ENCODE measurements around the gene CANT1. TPM values are rescaled to one million over a fixed set of nuclear protein-coding genes. Genes with fewer than 3 reads are reported as not detected.

Gene CANT1
- total RNA-seq, 1 donor from 2014 or later: 72.1 TPM

- Histone ChIP-seq H3K4me3 (ENCODE audit: insufficient read depth, low read depth, low read length) (no peak overlapping the region), H4K20me1 (ENCODE audit: insufficient read depth, low read length) (peaks cover 83% of the 10 kb centered on the region), H3K79me2 (ENCODE audit: insufficient read depth, low read length) (peaks cover 82% of the 10 kb centered on the region), H3K27ac (ENCODE audit: low read depth, low read length) (no peak overlapping the region), H3K4me1 (ENCODE audit: insufficient read depth, low read length) (peaks cover 19% of the 10 kb centered on the region), H3K36me3 (ENCODE audit: insufficient read depth, low read length) (no peaks in the 10 kb centered on the region), H2AFZ (ENCODE audit: low read depth, low read length) (no peak overlapping the region), H3K4me2 (ENCODE audit: low read length) (no peak overlapping the region), H3K9me3 (ENCODE audit: insufficient read depth, low read depth, low read length) (no peaks in the 10 kb centered on the region), H3K27me3 (ENCODE audit: insufficient read depth, low read length) (no peaks in the 10 kb centered on the region), H3K9ac (ENCODE audit: low read length) (no peak overlapping the region)
- H3K36me3 Mint-ChIP-seq (ENCODE audit: low read depth, unreplicated experiment): peaks cover 17% of the 10 kb centered on the region
- no peak overlapping the region for H3K4me3 Mint-ChIP-seq (ENCODE audit: unreplicated experiment)
- FAIRE-seq (no peak), DNase-seq (ENCODE audit: low read depth) (no peak)
- peaks cover 13% of the 10 kb centered on the region for H3K4me1 Mint-ChIP-seq (ENCODE audit: low read depth, unreplicated experiment)
- H3K9me3 Mint-ChIP-seq (ENCODE audit: unreplicated experiment): no peaks in the 10 kb centered on the region
- H3K27me3 Mint-ChIP-seq (ENCODE audit: low read depth, unreplicated experiment): no peaks in the 10 kb centered on the region
- TF ChIP-seq EZH2 (IDR thresholded peaks at IDR 0.05; ENCODE audit: insufficient read depth, low read length) (no peak), CTCF (IDR thresholded peaks at IDR 0.05; ENCODE audit: insufficient read depth, low read depth, low read length) (no peak)
- no peak overlapping the region for H3K27ac Mint-ChIP-seq (ENCODE audit: unreplicated experiment)
Observed at GRCh38 chr17:79005063-79005861, 4.3 kb downstream of the CANT1 start.

GRCh38 chr17:79003661-79004411 is 5.7 kb downstream of the CANT1 start:
- peaks cover 84% of the 10 kb centered on the region for H3K79me2 ChIP-seq (ENCODE audit: insufficient read depth, low read length)
- no peak overlapping the region for H3K9ac ChIP-seq (ENCODE audit: low read length)
- peaks cover 12% of the 10 kb centered on the region for H3K4me1 ChIP-seq (ENCODE audit: insufficient read depth, low read length)
- DNase-seq (ENCODE audit: low read depth): no peak
- Mint-ChIP-seq H3K27me3 (ENCODE audit: low read depth, unreplicated experiment) (no peaks in the 10 kb centered on the region), H3K9me3 (ENCODE audit: unreplicated experiment) (no peaks in the 10 kb centered on the region), H3K4me1 (ENCODE audit: low read depth, unreplicated experiment) (peaks cover 13% of the 10 kb centered on the region), H3K27ac (ENCODE audit: unreplicated experiment) (no peak overlapping the region), H3K36me3 (ENCODE audit: low read depth, unreplicated experiment) (peaks cover 21% of the 10 kb centered on the region), H3K4me3 (ENCODE audit: unreplicated experiment) (no peak overlapping the region)
- no peaks in the 10 kb centered on the region for H3K9me3 ChIP-seq (ENCODE audit: insufficient read depth, low read depth, low read length)
- H3K4me2 ChIP-seq (ENCODE audit: low read length): no peak overlapping the region
- no peak overlapping the region for H3K4me3 ChIP-seq (ENCODE audit: insufficient read depth, low read depth, low read length)
- H3K36me3 ChIP-seq (ENCODE audit: insufficient read depth, low read length): no peaks in the 10 kb centered on the region
- H3K27me3 ChIP-seq (ENCODE audit: insufficient read depth, low read length): no peaks in the 10 kb centered on the region
- H2AFZ ChIP-seq (ENCODE audit: low read depth, low read length): no peak overlapping the region
- TF ChIP-seq EZH2 (IDR thresholded peaks at IDR 0.05; ENCODE audit: insufficient read depth, low read length): no peak
- TF ChIP-seq CTCF (IDR thresholded peaks at IDR 0.05; ENCODE audit: insufficient read depth, low read depth, low read length): no peak
- no peak for FAIRE-seq
- no peak overlapping the region for H3K27ac ChIP-seq (ENCODE audit: low read depth, low read length)
- H4K20me1 ChIP-seq (ENCODE audit: insufficient read depth, low read length): peaks cover 90% of the 10 kb centered on the region

Data from astrocyte (in vitro differentiated cells and primary cell).